HL-60/S4 (cell line): ENCODE data around the gene C1orf174.

Experiments
- in situ Hi-C: fragments of 300-500 bp; cut with MboI; formaldehyde crosslinking; loops from 2 replicates; pipeline ENCODE4 v1.14.3; 2022; ENCODE audit warnings: low sequenced_read_pairs

The C1orf174 gene

DNA sequence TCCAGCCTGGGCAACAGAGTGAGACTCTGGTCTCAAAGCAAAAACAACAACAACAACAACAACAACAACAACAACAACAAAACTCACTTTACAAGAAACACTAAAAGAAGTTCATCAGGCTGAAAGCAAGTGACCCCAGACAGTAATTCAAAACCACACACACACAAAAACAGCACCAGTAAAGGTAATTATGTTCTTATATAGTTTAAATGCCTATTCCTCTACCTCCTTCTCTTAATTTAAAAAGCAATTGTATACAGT lies 1.7 kb downstream of the C1orf174 start:
- in situ Hi-C loops = no loop called here

DNA sequence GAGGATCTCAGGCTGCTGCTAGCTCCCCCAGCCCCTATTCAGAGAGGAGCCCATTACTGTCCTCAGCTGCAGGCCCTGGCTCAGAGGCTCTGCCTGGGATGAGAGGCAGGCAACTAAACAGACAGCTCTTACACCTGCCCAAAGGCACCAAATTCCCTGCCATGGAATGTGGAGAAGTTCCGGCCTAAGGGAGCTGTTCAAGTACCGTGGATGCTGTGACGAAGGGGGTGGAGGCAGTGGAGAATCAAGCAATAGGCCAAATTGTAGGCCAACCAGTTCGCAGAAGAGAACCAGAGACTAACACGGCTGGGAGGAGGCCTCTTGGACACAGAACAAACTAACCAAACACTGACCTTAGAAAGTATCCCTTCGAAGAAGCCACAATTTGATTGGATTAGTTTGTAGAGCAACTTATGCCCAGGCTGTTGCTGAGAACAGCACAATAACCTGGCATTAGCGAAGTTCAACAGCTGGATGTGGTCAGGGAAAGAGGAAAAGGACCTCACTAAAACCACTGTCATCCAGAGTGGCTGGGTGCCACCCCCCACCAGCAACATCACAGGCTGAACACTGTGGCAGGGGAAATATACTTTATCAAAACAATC lies 3.6 kb downstream of the C1orf174 start:
- in situ Hi-C loops = no loop called here

GRCh38 chr1:3895951-3896325 lies 4.1 kb downstream of the C1orf174 start:
- in situ Hi-C loops = no loop called here

DNA sequence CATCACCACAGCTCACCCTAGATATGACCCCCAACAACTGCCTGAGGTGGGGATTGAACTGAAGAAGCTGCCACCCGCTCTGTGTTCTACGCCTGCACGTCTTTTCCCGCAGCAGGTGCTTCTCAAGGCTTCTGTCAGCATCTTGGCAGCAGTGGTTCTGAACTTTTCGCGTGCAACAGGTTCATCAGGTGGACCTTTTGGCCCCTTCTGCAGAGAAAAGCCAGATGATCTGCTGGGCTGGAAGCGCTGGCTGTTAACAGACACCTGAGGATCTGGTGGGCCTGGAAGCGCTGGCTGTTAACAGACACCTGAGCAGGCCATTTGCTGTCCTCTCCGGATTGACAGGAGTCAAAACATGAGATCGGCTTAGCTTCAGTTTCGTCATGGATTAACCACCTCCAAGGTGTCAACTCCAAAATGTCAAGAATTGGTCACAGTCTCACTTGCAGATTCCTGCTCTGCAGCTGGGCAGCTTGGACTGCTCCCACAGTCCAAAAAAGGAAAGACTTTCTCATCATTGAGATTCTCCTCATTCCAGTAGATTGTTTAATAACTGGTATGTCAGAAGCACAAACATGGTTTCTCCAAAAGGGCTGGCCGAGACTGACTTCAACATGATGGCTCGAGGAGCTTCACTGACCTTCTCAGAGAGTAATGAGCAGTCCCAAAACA lies 4.7 kb downstream of the C1orf174 start:
- in situ Hi-C loops = no loop called here

GRCh38 chr1:3894626-3895278 lies 5.3 kb downstream of the C1orf174 start:
- in situ Hi-C loops = no loop called here

DNA sequence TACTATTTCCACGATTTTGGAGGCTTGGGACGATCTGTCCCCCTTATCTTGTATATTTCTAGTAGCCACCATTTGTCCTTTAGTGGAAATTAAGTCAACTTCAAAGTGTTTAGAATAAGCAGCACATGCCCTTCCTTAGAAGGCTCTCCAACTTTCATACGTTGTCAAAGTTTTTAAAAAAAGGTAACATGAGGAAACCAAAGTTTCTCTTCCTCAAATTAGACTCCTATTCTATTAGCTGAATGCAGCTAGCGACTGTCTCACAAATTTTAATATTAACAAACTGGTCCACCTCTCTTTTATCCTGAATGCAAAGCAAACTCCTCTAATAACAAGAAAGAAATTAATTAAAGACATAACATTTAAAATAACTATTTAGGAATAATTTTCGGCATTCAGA lies 6.9 kb downstream of the C1orf174 start:
- in situ Hi-C loops = no loop called here

DNA sequence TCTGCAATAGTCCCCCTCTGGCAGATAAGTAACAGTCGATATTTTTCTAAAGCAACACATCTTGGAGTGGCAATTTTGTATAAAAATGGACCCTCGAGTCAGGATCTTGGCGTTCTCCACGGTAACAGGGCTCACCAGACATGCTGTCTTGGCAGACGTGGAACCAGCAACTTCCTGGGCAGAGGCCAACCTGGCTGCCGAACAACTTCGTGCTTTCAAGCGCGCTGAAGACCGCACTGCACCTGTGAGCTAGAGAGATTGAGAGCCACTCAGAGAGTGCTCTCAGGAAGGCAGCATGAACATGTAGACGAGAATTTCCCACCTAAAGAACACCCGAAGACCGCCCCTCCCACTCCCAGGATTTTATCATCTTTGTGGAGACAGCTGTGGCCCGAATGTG lies 7.3 kb downstream of the C1orf174 start:
- in situ Hi-C loops = no loop called here

DNA sequence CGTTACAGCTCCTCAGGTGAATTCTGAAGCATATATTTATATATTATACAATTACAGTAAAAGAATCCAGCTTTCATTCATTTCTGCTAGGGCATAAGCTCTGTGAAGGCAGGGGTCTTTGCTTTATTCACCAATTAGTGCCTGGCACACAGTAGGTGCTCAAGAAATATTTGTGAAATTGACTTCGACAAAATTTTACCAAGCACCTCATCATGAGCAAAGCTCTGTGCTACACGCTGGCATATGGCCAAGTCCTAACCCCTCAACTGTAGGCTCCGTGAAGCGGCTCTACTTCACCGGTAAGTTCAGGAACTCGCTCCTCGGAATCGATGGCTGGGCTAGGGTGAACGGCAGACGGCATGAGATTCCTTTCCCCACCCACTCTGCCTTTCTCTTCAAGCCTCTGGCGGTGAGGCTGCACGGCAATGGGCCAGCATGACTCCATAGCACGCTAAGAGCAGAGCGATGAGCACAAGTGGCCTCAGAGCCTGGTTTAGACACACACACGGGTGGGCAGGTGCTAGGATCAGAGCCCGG lies 8.7 kb downstream of the C1orf174 start:
- in situ Hi-C loops = no loop called here

DNA sequence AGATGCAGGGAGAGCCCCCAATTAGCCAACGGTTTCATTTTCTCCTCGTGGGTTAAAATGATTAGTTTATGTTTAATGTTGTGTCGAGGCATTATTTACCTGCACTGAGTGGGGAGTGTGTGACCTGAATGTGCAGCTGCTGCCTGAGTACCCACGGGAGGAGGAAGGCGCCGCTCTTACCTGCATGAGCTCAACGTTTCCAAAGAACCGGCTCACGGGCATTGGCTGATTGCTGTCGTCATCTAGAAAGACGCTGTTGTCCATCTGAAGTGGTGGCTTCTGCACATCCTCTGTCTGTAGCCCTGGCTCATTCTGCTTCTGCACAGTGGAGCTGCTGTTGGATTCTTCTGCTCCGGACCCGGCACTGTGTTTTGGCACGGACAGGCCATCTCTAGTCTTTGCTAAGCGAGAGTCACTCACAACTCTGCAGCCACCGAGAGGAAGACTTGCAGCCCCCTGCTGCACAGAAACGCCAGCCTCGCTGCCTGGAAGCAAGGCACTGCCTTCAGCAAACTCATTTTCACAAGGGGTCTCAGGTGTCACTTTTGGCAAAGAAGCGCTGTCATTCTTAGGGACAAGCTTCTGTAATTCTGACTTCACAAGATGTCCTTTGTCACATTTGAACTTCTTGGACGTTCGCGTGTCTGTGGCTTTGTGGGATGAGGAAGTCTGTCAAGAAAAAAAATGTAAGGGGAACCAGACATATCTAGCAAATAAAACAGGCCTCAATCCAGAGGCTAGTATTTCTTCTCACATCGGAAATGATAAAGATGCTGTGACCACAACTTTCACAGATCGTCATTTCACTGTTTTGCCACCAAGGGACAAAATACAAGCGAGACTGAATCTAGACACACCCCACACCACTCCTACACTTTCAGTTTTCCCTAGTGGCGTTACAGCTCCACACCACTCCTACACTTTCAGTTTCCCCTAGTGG lies 9.4 kb downstream of the C1orf174 start:
- in situ Hi-C loops = no loop called here

GRCh38 chr1:3889936-3890335 lies 10.1 kb downstream of the C1orf174 start:
- in situ Hi-C loops = no loop called here

DNA sequence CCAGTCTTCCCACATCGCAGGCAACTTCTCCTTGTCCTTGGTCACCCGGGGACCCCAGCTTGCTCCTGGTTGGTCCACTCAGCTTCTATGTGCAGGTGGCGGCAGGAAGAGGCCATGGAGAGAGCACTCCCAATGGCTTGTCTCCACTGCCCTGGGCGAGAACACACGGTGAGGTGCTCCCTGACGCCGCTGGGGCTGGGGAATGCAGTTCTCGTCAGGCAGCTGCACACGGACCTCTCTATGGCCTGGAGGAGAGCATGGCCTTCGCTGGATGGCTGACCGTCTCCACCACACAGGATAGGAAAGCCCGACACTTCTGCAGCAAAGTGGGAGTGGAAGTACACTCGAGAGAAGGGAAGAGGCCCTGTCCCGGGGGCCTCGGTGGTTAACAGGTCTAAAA lies 11.8 kb downstream of the C1orf174 start:
- in situ Hi-C loops = no loop called here

- in situ Hi-C loops = no loop called here
Observed at GRCh38 chr1:3886691-3887090, 13.4 kb downstream of the C1orf174 start.

- in situ Hi-C loops = no loop called here
Observed at GRCh38 chr1:3886106-3886670, 13.9 kb downstream of the C1orf174 start.

GRCh38 chr1:3885611-3886010 lies 14.5 kb downstream of the C1orf174 start:
- in situ Hi-C loops = no loop called here

DNA sequence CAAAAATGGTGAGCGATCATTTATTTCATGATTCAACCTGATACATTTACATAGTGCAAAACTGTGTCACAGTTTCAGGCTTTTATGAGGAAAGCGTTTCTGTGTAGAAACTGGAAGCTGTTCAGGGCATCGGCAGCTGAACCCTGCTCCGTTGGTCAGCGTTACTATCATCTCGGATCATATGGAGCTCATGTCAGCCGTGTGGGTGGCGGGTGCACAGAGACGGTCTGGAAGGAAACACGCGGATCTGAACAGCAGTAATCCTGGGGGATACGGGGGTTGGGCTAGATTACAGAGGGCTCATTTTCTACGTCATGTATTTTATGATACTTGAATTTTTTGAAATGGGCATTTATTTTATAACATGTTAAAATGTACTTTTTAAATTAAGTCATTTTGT lies 15.1 kb downstream of the C1orf174 start:
- in situ Hi-C loops = no loop called here

DNA sequence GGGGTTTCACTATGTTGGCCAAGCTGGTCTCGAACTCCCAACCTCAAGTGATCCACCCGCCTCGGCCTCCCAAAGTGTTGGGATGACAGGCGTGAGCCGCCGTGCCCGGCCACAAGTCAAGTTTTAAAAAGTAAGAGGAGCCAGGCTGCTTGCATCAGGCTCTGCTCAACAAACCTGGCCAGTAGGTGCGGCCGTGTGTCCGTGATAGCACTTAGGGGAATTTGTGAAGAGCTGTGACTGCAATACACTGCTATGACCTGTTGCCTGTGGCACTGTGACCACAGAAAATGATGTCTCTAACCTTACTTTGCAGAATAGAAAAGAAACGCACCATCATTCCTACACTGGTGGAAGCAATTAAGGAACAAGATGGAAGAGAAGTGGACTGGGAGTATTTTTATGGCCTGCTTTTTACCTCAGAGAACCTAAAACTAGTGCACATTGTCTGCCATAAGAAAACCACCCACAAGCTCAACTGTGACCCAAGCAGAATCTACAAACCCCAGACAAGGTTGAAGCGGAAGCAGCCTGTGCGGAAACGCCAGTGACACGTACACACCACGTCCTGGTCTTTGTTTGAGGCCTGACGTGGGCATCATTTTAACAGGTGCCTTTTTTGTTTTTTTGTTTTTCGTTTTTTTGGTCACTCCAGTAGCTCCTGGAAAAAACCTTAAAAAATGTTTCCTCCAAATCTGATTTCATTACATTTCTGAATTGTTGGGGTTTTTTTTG lies 16.7 kb downstream of the C1orf174 start:
- in situ Hi-C loops = no loop called here

- in situ Hi-C loops = no loop called here
Observed at GRCh38 chr1:3881193-3881480, 18.9 kb downstream of the C1orf174 start.

GRCh38 chr1:3880429-3881192 lies 19.5 kb downstream of the C1orf174 start:
- in situ Hi-C loops = no loop called here

- in situ Hi-C loops = no loop called here
Observed at GRCh38 chr1:3879787-3880428, 20.2 kb downstream of the C1orf174 start.
